Activated CD4-positive, alpha-beta T cell treated with anti-CD3 and anti-CD28 coated beads, Interleukin-2, Interleukin-4, amounts not matched to agents 100 ng/mL and 50 ng/mL, durations not matched to agents 16 hours and 8 hours (primary cell): ENCODE data around the gene SLC31A1.

Source experiments
- DNase-seq: peaks from one replicate; pipeline ENCODE4 v3.0.0-alpha.2; 2020; ENCODE audit warnings: low spot score

The SLC31A1 gene

GRCh38 chr9:113221003-113221799, at the start of gene SLC31A1, which contains the start of gene FKBP15:
SLC31A1 (plus strand) TSS chr9:113221544; CDS start chr9:113256149, 34,605 bp downstream.
FKBP15 (minus strand) TSS chr9:113221277; CDS start chr9:113221243, 34 bp downstream.
- peak; percentile 98 for DNase-seq

GRCh38 chr9:113173341-113173740, 48.0 kb upstream of the SLC31A1 start:
- no peak for DNase-seq

GRCh38 chr9:113176803-113177202, 44.5 kb upstream of the SLC31A1 start:
- DNase-seq = no peak

GRCh38 chr9:113177251-113177650, 44.1 kb upstream of the SLC31A1 start:
- DNase-seq = no peak

GRCh38 chr9:113178087-113178486, 43.3 kb upstream of the SLC31A1 start:
- no peak for DNase-seq

- no peak for DNase-seq
Measured at GRCh38 chr9:113179839-113180238, 41.5 kb upstream of the SLC31A1 start.

GRCh38 chr9:113181165-113181564, 40.2 kb upstream of the SLC31A1 start:
- DNase-seq = no peak

GRCh38 chr9:113183956-113184488, 37.3 kb upstream of the SLC31A1 start:
- no peak for DNase-seq

- DNase-seq = no peak
Measured at GRCh38 chr9:113184539-113184938, 36.8 kb upstream of the SLC31A1 start.

- DNase-seq = no peak
Measured at GRCh38 chr9:113185271-113185670, 36.1 kb upstream of the SLC31A1 start.

GRCh38 chr9:113186137-113186755, 35.1 kb upstream of the SLC31A1 start:
- no peak for DNase-seq

- no peak for DNase-seq
Measured at GRCh38 chr9:113187929-113188595, 33.3 kb upstream of the SLC31A1 start.

- DNase-seq = no peak
Measured at GRCh38 chr9:113192455-113192854, 28.9 kb upstream of the SLC31A1 start.

- no peak for DNase-seq
Measured at GRCh38 chr9:113199683-113200329, 21.5 kb upstream of the SLC31A1 start.

- DNase-seq = no peak
Measured at GRCh38 chr9:113205432-113205831, 15.9 kb upstream of the SLC31A1 start.

GRCh38 chr9:113205861-113206260, 15.5 kb upstream of the SLC31A1 start:
- no peak for DNase-seq

- DNase-seq = no peak
Measured at GRCh38 chr9:113210815-113211214, 10.5 kb upstream of the SLC31A1 start.

- peak; percentile 10 for DNase-seq
Measured at GRCh38 chr9:113215132-113215531, 6.2 kb upstream of the SLC31A1 start.

GRCh38 chr9:113216406-113216805, 4.9 kb upstream of the SLC31A1 start:
- no peak for DNase-seq

- DNase-seq = no peak
Measured at GRCh38 chr9:113219186-113219936, 2.0 kb upstream of the SLC31A1 start.

- peak; percentile 71 for DNase-seq
Measured at GRCh38 chr9:113219969-113220368, 1.4 kb upstream of the SLC31A1 start.
